Superior temporal gyrus (tissue), 1 donor: Measurements from ENCODE around the gene PRR33.

Source experiments
- DNase-seq: peaks from one replicate; pipeline ENCODE4 v3.0.0-alpha.2; 2016; ENCODE audit errors: extremely low spot score

The PRR33 gene

GRCh38 chr11:1847006-1847735 is 44.5 kb downstream of the PRR33 start:
- no peak for DNase-seq

- no peak for DNase-seq
Observed at GRCh38 chr11:1846453-1846932, 45.2 kb downstream of the PRR33 start.

GRCh38 chr11:1845561-1846452 is 45.9 kb downstream of the PRR33 start:
- no peak for DNase-seq

GRCh38 chr11:1845095-1845429 is 46.6 kb downstream of the PRR33 start:
- no peak for DNase-seq

- no peak for DNase-seq
Observed at GRCh38 chr11:1844221-1845094, 47.2 kb downstream of the PRR33 start.

GRCh38 chr11:1843796-1844195 is 47.9 kb downstream of the PRR33 start:
- no peak for DNase-seq

- no peak for DNase-seq
Observed at GRCh38 chr11:1843098-1843473, 48.6 kb downstream of the PRR33 start.

- DNase-seq = no peak
Observed at GRCh38 chr11:1842149-1843097, 49.3 kb downstream of the PRR33 start.

GRCh38 chr11:1841511-1842148 is 50.1 kb downstream of the PRR33 start:
- no peak for DNase-seq

GRCh38 chr11:1840780-1841480 is 50.8 kb downstream of the PRR33 start:
- no peak for DNase-seq

GRCh38 chr11:1839924-1840779 is 51.5 kb downstream of the PRR33 start:
- no peak for DNase-seq

- DNase-seq = no peak
Observed at GRCh38 chr11:1839204-1839923, 52.3 kb downstream of the PRR33 start.

- no peak for DNase-seq
Observed at GRCh38 chr11:1838426-1839144, 53.1 kb downstream of the PRR33 start, which contains the start of gene TNNI2. TNNI2 (plus strand) TSS chr11:1838981; CDS start chr11:1839697, 716 bp downstream.
